Liver (tissue), 9 donors: ENCODE measurements around the gene FBRS. TPM values are rescaled to one million over a fixed set of nuclear protein-coding genes. Genes with fewer than 3 reads are reported as not detected.

Source experiments
- DNase-seq: peaks from one replicate; pipeline ENCODE4 v3.0.0-alpha.2; 2017; ENCODE audit warnings: low spot score
- H3K27ac ChIP-seq, 2 donors: one replicate each; pipeline ENCODE4 v1.7.0; 2013; ENCODE audit warnings: inconsistent platforms in 2 of 2, low read length in 2 of 2, control low read depth in 1 of 2, low read depth in 1 of 2, mild to moderate bottlenecking in 1 of 2
- H3K27me3 ChIP-seq, 4 donors: one replicate each; pipeline versions ENCODE4 v1.6.1 to v1.7.0; 2013; ENCODE audit warnings: low read length in 3 of 4, inconsistent platforms in 1 of 4, mild to moderate bottlenecking in 1 of 4, moderate library complexity in 1 of 4; ENCODE audit not compliant: control insufficient read depth in 4 of 4, insufficient read depth in 4 of 4
- H3K36me3 ChIP-seq, 4 donors: one replicate each; pipeline versions ENCODE4 v1.6.1 to v1.7.0; 2013; ENCODE audit warnings: low read length in 3 of 4, mild to moderate bottlenecking in 3 of 4, low read depth in 1 of 4, moderate library complexity in 1 of 4; ENCODE audit not compliant: control insufficient read depth in 4 of 4, insufficient read depth in 3 of 4
- H3K4me1 ChIP-seq, 4 donors: one replicate each; pipeline versions ENCODE4 v1.6.1 to v1.7.0; 2013; ENCODE audit warnings: low read length in 3 of 4, mild to moderate bottlenecking in 3 of 4, moderate library complexity in 1 of 4; ENCODE audit not compliant: control insufficient read depth in 4 of 4, insufficient read depth in 4 of 4
- H3K4me3 ChIP-seq, 3 donors: one replicate each; pipeline versions ENCODE4 v1.6.1 to v1.7.0; 2013; ENCODE audit warnings: low read length in 3 of 3, control low read depth in 1 of 3, low read depth in 1 of 3, mild to moderate bottlenecking in 1 of 3
- H3K9ac ChIP-seq, 2 donors: one replicate each; pipeline ENCODE4 v1.7.0; 2013; ENCODE audit warnings: low read length in 2 of 2, mild to moderate bottlenecking in 2 of 2, moderate library complexity in 2 of 2, control low read depth in 1 of 2, low read depth in 1 of 2
- H3K9me3 ChIP-seq, 4 donors: one replicate each; pipeline versions ENCODE4 v1.6.1 to v1.7.0; 2013; ENCODE audit warnings: low read length in 3 of 4; ENCODE audit not compliant: control insufficient read depth in 4 of 4
- EGR1 ChIP-seq, 2 donors: IDR thresholded peaks; 2 replicates each; pipeline ENCODE4 v1.6.1; 2016 to 2018; ENCODE audit warnings: antibody characterized with exemption in 2 of 2, low read depth in 2 of 2
- FOXA1 ChIP-seq: IDR thresholded peaks from 2 replicates; pipeline ENCODE4 v1.6.1; 2016; ENCODE audit warnings: antibody characterized with exemption
- FOXA2 ChIP-seq: IDR thresholded peaks from 2 replicates; pipeline ENCODE4 v1.6.1; 2016; ENCODE audit warnings: antibody characterized with exemption
- GABPA ChIP-seq, 2 donors: IDR thresholded peaks in 1 of 2; conservative IDR thresholded peaks in 1 of 2; 2 replicates each; pipeline ENCODE4 v1.6.1; 2016; ENCODE audit warnings: antibody characterized with exemption in 2 of 2, mild to moderate bottlenecking in 1 of 2, moderate library complexity in 1 of 2
- HNF4A ChIP-seq, 2 donors: conservative IDR thresholded peaks; 2 replicates each; pipeline ENCODE4 v1.6.1; 2016; ENCODE audit warnings: antibody characterized with exemption in 2 of 2, mild to moderate bottlenecking in 2 of 2
- HNF4G ChIP-seq: IDR thresholded peaks from 2 replicates; pipeline ENCODE4 v1.6.1; 2016; ENCODE audit warnings: antibody characterized with exemption
- JUND ChIP-seq, 2 donors: IDR thresholded peaks; 2 replicates each; pipeline ENCODE4 v1.6.1; 2016; ENCODE audit warnings: antibody characterized with exemption in 2 of 2
- NR2F2 ChIP-seq: IDR thresholded peaks from 2 replicates; pipeline ENCODE4 v1.6.1; 2016; ENCODE audit warnings: antibody characterized with exemption
- RAD21 ChIP-seq, 2 donors: IDR thresholded peaks; 2 replicates each; pipeline ENCODE4 v1.6.1; 2016; ENCODE audit warnings: antibody characterized with exemption in 2 of 2, mild to moderate bottlenecking in 2 of 2
- RXRA ChIP-seq, 2 donors: IDR thresholded peaks; 2 replicates each; pipeline ENCODE4 v1.6.1; 2017 to 2018; ENCODE audit warnings: antibody characterized with exemption in 2 of 2, mild to moderate bottlenecking in 1 of 2
- SP1 ChIP-seq: IDR thresholded peaks from 2 replicates; pipeline ENCODE4 v1.6.1; 2018; ENCODE audit warnings: antibody characterized with exemption, mild to moderate bottlenecking
- TAF1 ChIP-seq: conservative IDR thresholded peaks from 2 replicates; pipeline ENCODE4 v1.6.1; 2016; ENCODE audit warnings: antibody characterized with exemption, mild to moderate bottlenecking
- YY1 ChIP-seq: IDR thresholded peaks from 2 replicates; pipeline ENCODE4 v1.6.1; 2016; ENCODE audit warnings: antibody characterized with exemption, mild to moderate bottlenecking
- WGBS: extraction: QIAGEN DNeasy Blood & Tissue Kit; methylation state at CpG from one replicate; pipeline ENCODE4 v1.1.7; 2013; 5-methylcytosine and 5-hydroxymethylcytosine counted together
- polyA plus RNA-seq, 2 donors: library from polyadenylated mRNA; stranded (reverse) in 1 of 2; unstranded in 1 of 2; fragments of 200-250 nt in 1 of 2; fragments of >200 nt in 1 of 2; fragmentation: Nextera tagmentation in 1 of 2; extraction: Ambion mirVana in 1 of 2; gene quantifications; one replicate each; pipeline versions ENCODE4 v1.2.1 to v1.2.3, GENCODE V29; 2013 to 2015
- total RNA-seq, 2 donors: library from RNA; depleted of rRNA; stranded (reverse); fragments of >200 nt; gene quantifications; one replicate each; pipeline ENCODE4 v1.2.3, GENCODE V29; 2014
- TF ChIP-seq, protein P1 (sequence below): IDR thresholded peaks from 2 replicates; pipeline ENCODE4 v1.6.1; 2016; ENCODE audit warnings: antibody characterized with exemption
- TF ChIP-seq, protein P2 (sequence below): IDR thresholded peaks from 2 replicates; pipeline ENCODE4 v1.6.1; 2016; ENCODE audit warnings: antibody characterized with exemption, mild to moderate bottlenecking
- TF ChIP-seq, protein P3 (sequence below): fragments of 150-350 bp; IDR thresholded peaks from 2 replicates; pipeline ENCODE4 v1.5.1; 2017; ENCODE audit warnings: improper control_type of control experiment, low read depth, low read length; ENCODE audit not compliant: missing input control
- TF ChIP-seq, protein P4 (sequence below): IDR thresholded peaks from 2 replicates; pipeline ENCODE4 v1.6.1; 2016; ENCODE audit warnings: antibody characterized with exemption
- TF ChIP-seq, protein P5 (sequence below): IDR thresholded peaks from 2 replicates; pipeline ENCODE4 v1.6.1; 2016; ENCODE audit warnings: antibody characterized with exemption
- donor health status: healthy.
- donor health status: healthy.
- donor health status: healthy.
- donor health status: healthy.
- donor health status: healthy.

The FBRS gene
- total and polyA plus RNA-seq, 4 donors, result 4.1 to 15.5 (median 11.2) TPM

DNA sequence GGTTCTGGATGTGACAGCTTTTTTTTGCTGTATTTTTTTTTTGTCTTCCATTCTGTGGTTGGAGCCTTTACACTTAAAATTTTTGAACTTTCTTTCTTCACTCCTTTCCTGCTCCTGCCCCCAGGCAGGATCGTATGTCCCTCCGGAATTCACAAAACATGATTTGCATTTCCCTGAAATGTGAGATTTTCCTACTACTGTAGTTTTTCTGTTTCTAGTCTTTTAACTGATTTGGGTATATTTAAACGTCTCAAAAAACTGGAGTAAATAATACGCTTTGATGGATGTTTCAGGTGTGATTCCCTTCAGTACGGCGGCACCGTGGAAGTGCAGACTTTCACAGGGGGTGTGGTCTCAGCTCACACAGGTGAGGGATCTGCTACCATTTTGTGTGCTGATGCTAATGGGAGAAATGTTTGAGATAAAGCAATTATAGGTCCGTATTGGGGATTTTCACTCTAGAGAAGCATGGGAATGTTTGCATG is 41.4 kb downstream of the FBRS start:
- DNase-seq, result no peak
- H3K27me3 ChIP-seq, result no peaks in the 10 kb centered on the region
- WGBS, result 33% methylated on average over 8 of the region's 8 CpGs
- peak overlapping the region; percentile 100 for H3K27ac ChIP-seq
- H3K9ac ChIP-seq, result peak overlapping the region; percentile 49 to 53
- H3K9me3 ChIP-seq, result no peaks in the 10 kb centered on the region
- H3K36me3 ChIP-seq, result peaks cover 10 to 28% (median 19%) of the 10 kb centered on the region in 4 donors
- peak overlapping the region; percentile 60 to 82 (median 81) for H3K4me3 ChIP-seq
- peaks cover 0 to 24% (median 20%) of the 10 kb centered on the region in 4 donors for H3K4me1 ChIP-seq
- no peak for TF ChIP-seq YY1
- TF ChIP-seq, protein P1, sequence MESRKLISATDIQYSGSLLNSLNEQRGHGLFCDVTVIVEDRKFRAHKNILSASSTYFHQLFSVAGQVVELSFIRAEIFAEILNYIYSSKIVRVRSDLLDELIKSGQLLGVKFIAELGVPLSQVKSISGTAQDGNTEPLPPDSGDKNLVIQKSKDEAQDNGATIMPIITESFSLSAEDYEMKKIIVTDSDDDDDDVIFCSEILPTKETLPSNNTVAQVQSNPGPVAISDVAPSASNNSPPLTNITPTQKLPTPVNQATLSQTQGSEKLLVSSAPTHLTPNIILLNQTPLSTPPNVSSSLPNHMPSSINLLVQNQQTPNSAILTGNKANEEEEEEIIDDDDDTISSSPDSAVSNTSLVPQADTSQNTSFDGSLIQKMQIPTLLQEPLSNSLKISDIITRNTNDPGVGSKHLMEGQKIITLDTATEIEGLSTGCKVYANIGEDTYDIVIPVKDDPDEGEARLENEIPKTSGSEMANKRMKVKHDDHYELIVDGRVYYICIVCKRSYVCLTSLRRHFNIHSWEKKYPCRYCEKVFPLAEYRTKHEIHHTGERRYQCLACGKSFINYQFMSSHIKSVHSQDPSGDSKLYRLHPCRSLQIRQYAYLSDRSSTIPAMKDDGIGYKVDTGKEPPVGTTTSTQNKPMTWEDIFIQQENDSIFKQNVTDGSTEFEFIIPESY, result no peak
- TF ChIP-seq, protein P2, sequence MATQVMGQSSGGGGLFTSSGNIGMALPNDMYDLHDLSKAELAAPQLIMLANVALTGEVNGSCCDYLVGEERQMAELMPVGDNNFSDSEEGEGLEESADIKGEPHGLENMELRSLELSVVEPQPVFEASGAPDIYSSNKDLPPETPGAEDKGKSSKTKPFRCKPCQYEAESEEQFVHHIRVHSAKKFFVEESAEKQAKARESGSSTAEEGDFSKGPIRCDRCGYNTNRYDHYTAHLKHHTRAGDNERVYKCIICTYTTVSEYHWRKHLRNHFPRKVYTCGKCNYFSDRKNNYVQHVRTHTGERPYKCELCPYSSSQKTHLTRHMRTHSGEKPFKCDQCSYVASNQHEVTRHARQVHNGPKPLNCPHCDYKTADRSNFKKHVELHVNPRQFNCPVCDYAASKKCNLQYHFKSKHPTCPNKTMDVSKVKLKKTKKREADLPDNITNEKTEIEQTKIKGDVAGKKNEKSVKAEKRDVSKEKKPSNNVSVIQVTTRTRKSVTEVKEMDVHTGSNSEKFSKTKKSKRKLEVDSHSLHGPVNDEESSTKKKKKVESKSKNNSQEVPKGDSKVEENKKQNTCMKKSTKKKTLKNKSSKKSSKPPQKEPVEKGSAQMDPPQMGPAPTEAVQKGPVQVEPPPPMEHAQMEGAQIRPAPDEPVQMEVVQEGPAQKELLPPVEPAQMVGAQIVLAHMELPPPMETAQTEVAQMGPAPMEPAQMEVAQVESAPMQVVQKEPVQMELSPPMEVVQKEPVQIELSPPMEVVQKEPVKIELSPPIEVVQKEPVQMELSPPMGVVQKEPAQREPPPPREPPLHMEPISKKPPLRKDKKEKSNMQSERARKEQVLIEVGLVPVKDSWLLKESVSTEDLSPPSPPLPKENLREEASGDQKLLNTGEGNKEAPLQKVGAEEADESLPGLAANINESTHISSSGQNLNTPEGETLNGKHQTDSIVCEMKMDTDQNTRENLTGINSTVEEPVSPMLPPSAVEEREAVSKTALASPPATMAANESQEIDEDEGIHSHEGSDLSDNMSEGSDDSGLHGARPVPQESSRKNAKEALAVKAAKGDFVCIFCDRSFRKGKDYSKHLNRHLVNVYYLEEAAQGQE, result no peak
- TF ChIP-seq FOXA2, result no peak
- TF ChIP-seq HNF4A (conservative IDR thresholded peaks at IDR 0.05), result no peak
- no peak for TF ChIP-seq SP1

DNA sequence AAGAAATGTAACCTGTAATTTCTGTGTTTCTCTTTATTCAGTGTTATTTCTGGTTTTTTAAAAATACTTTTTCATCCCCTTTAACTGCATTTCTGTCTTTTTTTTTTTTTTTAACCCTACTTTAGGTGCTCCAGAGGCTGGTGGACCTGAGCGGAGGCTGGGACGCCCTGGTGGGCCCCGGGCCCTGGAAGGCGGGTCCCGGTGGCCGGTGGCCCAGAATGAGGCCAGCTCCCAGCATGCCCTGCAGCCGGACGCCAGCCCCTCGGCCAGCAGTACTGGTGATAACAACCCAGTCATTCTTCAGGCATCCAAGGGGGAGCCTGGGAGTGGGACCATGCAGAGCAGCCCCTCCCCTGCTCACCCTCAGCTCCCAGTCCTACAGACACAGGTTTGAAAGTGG is 42.3 kb downstream of the FBRS start:
- TF ChIP-seq, protein P3, sequence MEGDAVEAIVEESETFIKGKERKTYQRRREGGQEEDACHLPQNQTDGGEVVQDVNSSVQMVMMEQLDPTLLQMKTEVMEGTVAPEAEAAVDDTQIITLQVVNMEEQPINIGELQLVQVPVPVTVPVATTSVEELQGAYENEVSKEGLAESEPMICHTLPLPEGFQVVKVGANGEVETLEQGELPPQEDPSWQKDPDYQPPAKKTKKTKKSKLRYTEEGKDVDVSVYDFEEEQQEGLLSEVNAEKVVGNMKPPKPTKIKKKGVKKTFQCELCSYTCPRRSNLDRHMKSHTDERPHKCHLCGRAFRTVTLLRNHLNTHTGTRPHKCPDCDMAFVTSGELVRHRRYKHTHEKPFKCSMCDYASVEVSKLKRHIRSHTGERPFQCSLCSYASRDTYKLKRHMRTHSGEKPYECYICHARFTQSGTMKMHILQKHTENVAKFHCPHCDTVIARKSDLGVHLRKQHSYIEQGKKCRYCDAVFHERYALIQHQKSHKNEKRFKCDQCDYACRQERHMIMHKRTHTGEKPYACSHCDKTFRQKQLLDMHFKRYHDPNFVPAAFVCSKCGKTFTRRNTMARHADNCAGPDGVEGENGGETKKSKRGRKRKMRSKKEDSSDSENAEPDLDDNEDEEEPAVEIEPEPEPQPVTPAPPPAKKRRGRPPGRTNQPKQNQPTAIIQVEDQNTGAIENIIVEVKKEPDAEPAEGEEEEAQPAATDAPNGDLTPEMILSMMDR, result no peak
- TF ChIP-seq TAF1 (no peak), RXRA (IDR thresholded peaks at IDR 0.05) (no peak), YY1 (no peak), GABPA (IDR thresholded peaks at IDR 0.05 in 1 of 2, conservative IDR thresholded peaks at IDR 0.05 in 1 of 2) (no peak), RAD21 (IDR thresholded peaks at IDR 0.05) (no peak), HNF4G (no peak), HNF4A (conservative IDR thresholded peaks at IDR 0.05) (no peak), FOXA1 (no peak), FOXA2 (no peak), SP1 (no peak), JUND (IDR thresholded peaks at IDR 0.05) (no peak), NR2F2 (no peak), EGR1 (IDR thresholded peaks at IDR 0.05; ENCODE audit: low read depth in 2 of 2) (no peak)
- TF ChIP-seq, protein P1, result no peak
- TF ChIP-seq, protein P4, sequence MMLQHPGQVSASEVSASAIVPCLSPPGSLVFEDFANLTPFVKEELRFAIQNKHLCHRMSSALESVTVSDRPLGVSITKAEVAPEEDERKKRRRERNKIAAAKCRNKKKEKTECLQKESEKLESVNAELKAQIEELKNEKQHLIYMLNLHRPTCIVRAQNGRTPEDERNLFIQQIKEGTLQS, result no peak
- TF ChIP-seq, protein P2, result no peak
- TF ChIP-seq, protein P5, sequence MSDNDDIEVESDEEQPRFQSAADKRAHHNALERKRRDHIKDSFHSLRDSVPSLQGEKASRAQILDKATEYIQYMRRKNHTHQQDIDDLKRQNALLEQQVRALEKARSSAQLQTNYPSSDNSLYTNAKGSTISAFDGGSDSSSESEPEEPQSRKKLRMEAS, result no peak
- WGBS, result 63% methylated on average over 9 of the region's 9 CpGs
- H3K9me3 ChIP-seq, result no peaks in the 10 kb centered on the region
- no peak overlapping the region for H3K9ac ChIP-seq
- H3K27ac ChIP-seq, result no peak overlapping the region
- H3K27me3 ChIP-seq, result no peaks in the 10 kb centered on the region
- H3K4me1 ChIP-seq, result peaks cover 0 to 24% (median 20%) of the 10 kb centered on the region in 4 donors
- no peak overlapping the region for H3K4me3 ChIP-seq
- no peak for DNase-seq
- H3K36me3 ChIP-seq, result peaks cover 15 to 33% (median 23%) of the 10 kb centered on the region in 4 donors
